WERI-Rb-1 (cell line): ENCODE results near the gene MBNL3.
A peak's percentile ranks its signal among the peaks of the same experiment; 100 is the strongest.

Experiments used
- DNase-seq: peaks from one replicate; pipeline ENCODE4 v3.0.0-alpha.2; 2020
- H3K27ac ChIP-seq: fragments of 250-450 bp; sonication (Bioruptor Pico); 2 replicates; pipeline ENCODE4 v1.5.1; 2020; ENCODE audit warnings: mild to moderate bottlenecking, moderate library complexity
- H3K27me3 ChIP-seq: fragments of 250-450 bp; sonication (Bioruptor Pico); 2 replicates; pipeline ENCODE4 v1.5.1; 2021; ENCODE audit warnings: mild to moderate bottlenecking, low read depth, moderate library complexity; ENCODE audit not compliant: insufficient read depth, severe bottlenecking
- H3K36me3 ChIP-seq: fragments of 250-450 bp; sonication (Bioruptor Pico); 2 replicates; pipeline ENCODE4 v1.5.1; 2020; ENCODE audit warnings: mild to moderate bottlenecking, moderate library complexity
- H3K4me3 ChIP-seq: 2 replicates; pipeline ENCODE4 v1.5.1; 2011; ENCODE audit warnings: low read depth, mild to moderate bottlenecking, control low read depth, low read length
- H3K9me3 ChIP-seq: fragments of 250-450 bp; sonication (Bioruptor Pico); 2 replicates; pipeline ENCODE4 v1.5.1; 2021; ENCODE audit warnings: mild to moderate bottlenecking, moderate library complexity; ENCODE audit not compliant: severe bottlenecking
- TF ChIP-seq, protein P1 (sequence below): IDR thresholded peaks from 2 replicates; pipeline ENCODE4 v1.5.1; 2011; ENCODE audit warnings: low read depth, mild to moderate bottlenecking, control low read depth, inconsistent platforms, low read length

The MBNL3 gene

DNA sequence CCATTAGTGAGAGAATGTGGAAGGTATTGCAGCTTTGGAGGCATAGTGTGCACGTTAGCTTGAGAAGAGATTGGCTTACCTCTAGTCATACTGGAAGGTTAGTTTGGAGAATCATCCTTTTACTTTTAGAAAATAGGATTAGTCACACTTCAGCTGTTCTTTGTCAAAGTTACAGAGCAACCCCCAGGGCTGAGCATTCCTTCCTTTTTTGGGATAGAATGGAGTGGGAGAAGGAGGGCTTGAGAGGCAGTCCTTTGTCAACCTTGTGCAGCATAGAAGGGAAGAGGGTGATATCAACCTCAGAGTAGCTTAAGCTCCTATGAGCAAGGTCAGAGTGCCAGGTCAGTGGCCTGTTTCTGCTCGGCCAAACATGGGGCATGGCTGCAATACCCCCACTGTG lies 8.6 kb upstream of the MBNL3 start:
- no peaks in the 10 kb centered on the region for H3K36me3 ChIP-seq
- no peak overlapping the region for H3K27ac ChIP-seq
- TF ChIP-seq, protein P1, sequence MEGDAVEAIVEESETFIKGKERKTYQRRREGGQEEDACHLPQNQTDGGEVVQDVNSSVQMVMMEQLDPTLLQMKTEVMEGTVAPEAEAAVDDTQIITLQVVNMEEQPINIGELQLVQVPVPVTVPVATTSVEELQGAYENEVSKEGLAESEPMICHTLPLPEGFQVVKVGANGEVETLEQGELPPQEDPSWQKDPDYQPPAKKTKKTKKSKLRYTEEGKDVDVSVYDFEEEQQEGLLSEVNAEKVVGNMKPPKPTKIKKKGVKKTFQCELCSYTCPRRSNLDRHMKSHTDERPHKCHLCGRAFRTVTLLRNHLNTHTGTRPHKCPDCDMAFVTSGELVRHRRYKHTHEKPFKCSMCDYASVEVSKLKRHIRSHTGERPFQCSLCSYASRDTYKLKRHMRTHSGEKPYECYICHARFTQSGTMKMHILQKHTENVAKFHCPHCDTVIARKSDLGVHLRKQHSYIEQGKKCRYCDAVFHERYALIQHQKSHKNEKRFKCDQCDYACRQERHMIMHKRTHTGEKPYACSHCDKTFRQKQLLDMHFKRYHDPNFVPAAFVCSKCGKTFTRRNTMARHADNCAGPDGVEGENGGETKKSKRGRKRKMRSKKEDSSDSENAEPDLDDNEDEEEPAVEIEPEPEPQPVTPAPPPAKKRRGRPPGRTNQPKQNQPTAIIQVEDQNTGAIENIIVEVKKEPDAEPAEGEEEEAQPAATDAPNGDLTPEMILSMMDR: no peak
- H3K4me3 ChIP-seq: no peak overlapping the region
- no peak for DNase-seq
- no peaks in the 10 kb centered on the region for H3K27me3 ChIP-seq
- no peaks in the 10 kb centered on the region for H3K9me3 ChIP-seq

DNA sequence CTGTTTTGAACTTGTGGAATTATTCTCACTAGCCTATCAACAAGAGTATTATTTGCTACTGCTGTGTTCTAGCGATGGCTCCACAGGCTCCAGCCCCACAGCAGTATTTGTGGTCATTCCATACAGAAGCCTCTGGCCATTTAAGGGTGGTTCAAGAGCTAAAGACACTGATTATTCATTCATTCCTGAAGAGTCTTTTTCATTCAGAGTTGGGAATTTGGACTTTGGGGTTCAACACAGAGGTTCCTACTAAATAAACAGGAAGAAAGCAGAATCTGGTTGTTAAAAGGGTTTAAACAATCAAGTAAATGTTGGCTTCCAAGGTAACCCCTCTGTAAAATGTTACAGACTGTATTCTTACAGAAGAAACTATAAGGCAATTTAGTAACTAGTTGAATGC lies 4.3 kb upstream of the MBNL3 start:
- H3K27ac ChIP-seq: no peak overlapping the region
- no peak for DNase-seq

DNA sequence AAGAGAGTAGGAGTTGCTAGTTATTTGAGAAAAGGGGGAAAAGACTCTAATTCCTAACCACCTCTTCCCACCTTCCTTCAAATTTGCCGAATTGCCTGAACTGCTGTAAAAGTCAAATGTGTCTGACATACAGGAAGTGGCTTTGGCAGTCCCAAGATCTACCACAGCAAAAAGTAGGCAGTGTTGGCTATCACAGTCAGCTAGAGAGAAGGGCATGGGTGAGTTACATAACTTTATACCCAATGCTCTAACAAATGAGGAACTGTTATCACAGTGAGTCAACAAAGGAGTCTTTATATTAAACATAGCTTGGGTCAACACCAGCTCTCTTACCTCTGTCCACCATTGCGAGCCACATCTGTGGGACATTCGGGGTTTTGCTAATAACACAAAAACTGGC lies 2.4 kb upstream of the MBNL3 start:
- H3K4me3 ChIP-seq: no peak overlapping the region
- no peak for DNase-seq
- no peak overlapping the region for H3K27ac ChIP-seq

More for the DNA sequence above, 4.3 kb upstream of the MBNL3 start:
- TF ChIP-seq, protein P1: no peak
- Histone ChIP-seq H3K9me3 (no peaks in the 10 kb centered on the region), H3K4me3 (no peak overlapping the region), H3K27me3 (no peaks in the 10 kb centered on the region), H3K36me3 (no peaks in the 10 kb centered on the region)

DNA sequence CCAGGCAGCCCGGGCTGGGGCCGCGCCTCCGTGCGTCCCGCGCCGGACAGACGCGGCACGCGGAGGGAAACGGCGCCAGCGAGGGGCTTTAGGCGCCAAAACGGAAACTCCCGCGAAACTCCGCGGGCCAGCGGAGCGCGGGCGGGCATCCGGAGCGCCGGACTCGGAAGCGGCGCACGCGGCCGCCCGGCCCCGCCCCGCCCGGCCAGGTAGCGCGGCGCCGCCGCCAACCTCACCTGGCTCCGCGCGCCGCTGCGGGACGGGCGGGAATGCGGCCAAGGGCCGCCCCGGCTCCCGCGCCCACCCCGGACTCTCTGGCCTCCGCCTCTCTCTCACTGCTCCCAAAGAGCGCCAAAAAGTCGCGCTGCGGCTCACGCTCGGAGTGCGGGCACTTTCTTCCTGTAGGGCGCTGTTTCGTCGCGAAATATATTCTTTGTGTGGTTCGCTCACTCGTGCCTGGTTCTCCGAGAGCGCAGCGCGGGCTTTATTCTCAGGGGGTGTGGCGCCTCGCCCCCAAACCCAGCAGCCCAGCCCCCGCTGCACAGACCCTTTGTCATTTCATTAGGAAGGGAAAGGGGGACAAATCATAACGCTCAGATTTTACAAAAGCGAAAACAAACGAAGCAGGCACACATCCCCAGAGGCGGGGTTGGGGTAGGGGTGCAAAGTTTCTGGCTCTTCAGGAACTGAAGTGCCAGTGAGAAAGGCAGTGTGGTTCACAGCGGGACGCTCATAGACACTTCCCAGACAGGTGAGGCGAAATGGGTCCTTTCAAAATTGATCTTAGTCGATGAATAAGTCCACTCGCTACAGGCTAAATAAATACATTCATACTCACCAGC lies 961 bp upstream of the MBNL3 start:
- H3K4me3 ChIP-seq: peak overlapping the region; percentile 63
- peak overlapping the region; percentile 94 for H3K27ac ChIP-seq
- TF ChIP-seq, protein P1: no peak
- H3K27me3 ChIP-seq: no peaks in the 10 kb centered on the region
- H3K36me3 ChIP-seq: no peaks in the 10 kb centered on the region
- no peaks in the 10 kb centered on the region for H3K9me3 ChIP-seq
- DNase-seq: peak; percentile 36

More for the DNA sequence above, 2.4 kb upstream of the MBNL3 start:
- Histone ChIP-seq H3K36me3 (no peaks in the 10 kb centered on the region), H3K9me3 (no peaks in the 10 kb centered on the region), H3K27me3 (no peaks in the 10 kb centered on the region)
- TF ChIP-seq, protein P1: no peak

DNA sequence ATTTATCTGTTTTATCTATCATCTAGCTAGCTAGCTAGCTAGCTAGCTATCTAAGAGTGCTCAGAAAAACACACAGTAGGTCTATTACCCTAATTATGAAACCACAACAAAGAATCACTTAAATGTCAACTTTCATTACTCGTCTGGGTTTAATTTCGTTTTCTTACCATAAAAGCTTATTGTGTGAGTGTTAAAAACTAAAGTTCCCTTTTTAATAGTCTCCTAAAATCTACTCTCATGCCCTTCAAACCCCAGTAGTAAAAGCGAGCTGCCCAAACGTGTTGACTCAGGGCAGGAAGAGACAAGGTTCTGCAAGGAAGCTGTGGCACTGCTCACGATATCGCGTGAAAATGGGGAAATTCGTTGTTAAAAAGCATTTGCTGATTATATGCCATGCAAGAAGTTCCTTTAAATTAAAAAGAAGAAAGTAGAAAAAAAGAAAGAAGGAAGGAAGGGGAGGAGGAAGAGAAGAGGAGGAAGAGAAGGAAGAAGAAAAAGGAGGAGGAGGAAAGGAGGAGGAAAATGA lies 595 bp downstream of the MBNL3 start:
- no peak for DNase-seq
- TF ChIP-seq, protein P1: no peak
- Histone ChIP-seq H3K27me3 (no peaks in the 10 kb centered on the region), H3K27ac (peak overlapping the region; percentile 94), H3K36me3 (no peaks in the 10 kb centered on the region), H3K9me3 (no peaks in the 10 kb centered on the region), H3K4me3 (peak overlapping the region; percentile 63)
